ENCODE data around the gene KCNAB3. TPM values are rescaled to one million over a fixed set of nuclear protein-coding genes. Genes with fewer than 3 reads are reported as not detected.

The KCNAB3 gene
- total and polyA plus RNA-seq, 9 of the 15 experiments (the other 6 are each of a cell fraction or from before 2014, with no cell fraction given), result 0.03 to 2.5 (median 1.1) TPM

GRCh38 chr17:7931709-7932482 is 2.2 kb upstream of the KCNAB3 start, which contains the start of the genes CNTROB and TRAPPC1 (continued):
- TF ChIP-seq FOSL1 (tag; conservative IDR thresholded peaks at IDR 0.05) (peak; percentile 27; the same call in 1 of the 2 replicates), HLTF (IDR thresholded peaks at IDR 0.05) (no peak), SNIP1 (IDR thresholded peaks at IDR 0.05; ENCODE audit: low read depth) (no peak), PRMT5 (CRISPR knock-in tag; IDR thresholded peaks at IDR 0.05) (no peak), NFRKB (IDR thresholded peaks at IDR 0.05; ENCODE audit: low read depth) (peak; percentile 88; the same call in 1 of the 2 replicates), SMAD1 (IDR thresholded peaks at IDR 0.05; ENCODE audit: low read depth, low read length, partially characterized antibody) (peak; percentile 38), BRD4 (IDR thresholded peaks at IDR 0.05) (no peak), HNRNPK (IDR thresholded peaks at IDR 0.05; ENCODE audit: low read depth, low read length, poor library complexity, severe bottlenecking) (no peak), ETV1 (tag; conservative IDR thresholded peaks at IDR 0.05; ENCODE audit: low read depth) (peak; percentile 54; the same call in 1 of the 2 replicates), ATF1 (CRISPR knock-in tag; IDR thresholded peaks at IDR 0.05) (peak; percentile 69), ATF1 (tag; IDR thresholded peaks at IDR 0.05) (peak; percentile 98), EGR1 (conservative IDR thresholded peaks at IDR 0.05) (peak; percentile 74), EP400 (IDR thresholded peaks at IDR 0.05) (peak; percentile 86), FUS (optimal IDR thresholded peaks at IDR 0.05; ENCODE audit: low read depth, low read length) (no peak), SREBF1 (IDR thresholded peaks at IDR 0.05; ENCODE audit: borderline replicate concordance, low read depth, low read length) (no peak), ZFX (CRISPR knock-in tag; IDR thresholded peaks at IDR 0.05) (peak; percentile 26), JUN (IDR thresholded peaks at IDR 0.05; ENCODE audit: borderline replicate concordance, low read depth, low read length) (peak; percentile 98), JUN (CRISPR knock-in tag; IDR thresholded peaks at IDR 0.05; ENCODE audit: borderline replicate concordance) (peak; percentile 76; the same call in 1 of the 2 replicates), HDAC2 (IDR thresholded peaks at IDR 0.05) (peak; percentile 30; the same call in 1 of the 2 replicates), ARHGAP35 (IDR thresholded peaks at IDR 0.05; ENCODE audit: partially characterized antibody) (no peak), MTA2 (IDR thresholded peaks at IDR 0.05; ENCODE audit: low read depth) (no peak), PRDM10 (IDR thresholded peaks at IDR 0.05; ENCODE audit: partially characterized antibody) (peak; percentile 73), ATF4 (CRISPR knock-in tag; IDR thresholded peaks at IDR 0.05) (no peak), NFYB (IDR thresholded peaks at IDR 0.05; ENCODE audit: extremely low read depth, insufficient read length) (peak; percentile 36)

Data from K562 (cell line).